HG02973 (cell line): ENCODE data around the gene CCL18.
"Not testable (repeated sequence)": the region's sequence is repeated elsewhere in the genome, so short reads cannot be mapped to it uniquely, and the experiment has no call there.

ENCODE experiments used
- ATAC-seq: cut with Tn5 transposase; IDR thresholded peaks from one replicate; pipeline ENCODE4 v1.9.1; 2021; ENCODE audit warnings: moderate library complexity; ENCODE audit not compliant: unreplicated experiment

Gene CCL18

DNA sequence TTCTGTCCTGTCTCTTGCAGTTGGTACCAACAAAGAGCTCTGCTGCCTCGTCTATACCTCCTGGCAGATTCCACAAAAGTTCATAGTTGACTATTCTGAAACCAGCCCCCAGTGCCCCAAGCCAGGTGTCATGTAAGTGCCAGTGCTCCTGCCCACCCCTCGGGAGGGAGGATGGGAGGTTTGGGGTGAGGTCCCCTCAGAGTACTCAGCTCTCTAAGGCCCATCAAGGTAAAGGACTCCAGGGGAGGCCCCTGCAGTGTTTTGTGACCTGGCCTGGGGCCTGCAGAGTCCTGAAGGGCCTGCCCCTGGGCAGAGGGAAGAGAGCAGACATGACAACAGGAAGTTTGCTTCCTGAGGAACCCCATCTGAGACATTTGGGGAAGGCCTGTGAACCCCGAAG, 6.4 kb downstream of the CCL18 start:
- no peak for ATAC-seq

DNA sequence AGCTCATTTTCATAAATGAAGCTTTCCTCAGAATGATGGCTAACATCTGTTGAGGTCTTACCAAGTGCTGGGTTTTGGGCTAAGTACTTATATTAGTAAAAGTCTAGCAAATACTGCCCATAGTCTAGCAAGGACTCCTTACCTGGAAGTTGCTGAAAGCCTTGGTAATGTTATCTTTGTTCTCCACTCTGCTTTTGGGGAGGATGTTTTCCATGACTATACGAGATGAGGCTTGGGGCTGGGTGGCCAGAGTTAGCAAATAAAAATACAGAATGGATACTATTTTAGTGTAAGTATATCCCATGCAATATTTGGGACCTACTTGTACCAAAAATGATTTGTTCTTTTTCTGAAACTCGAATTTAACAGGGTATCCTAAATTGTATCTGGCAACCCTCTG, 7.7 kb downstream of the CCL18 start:
- no peak for ATAC-seq

DNA sequence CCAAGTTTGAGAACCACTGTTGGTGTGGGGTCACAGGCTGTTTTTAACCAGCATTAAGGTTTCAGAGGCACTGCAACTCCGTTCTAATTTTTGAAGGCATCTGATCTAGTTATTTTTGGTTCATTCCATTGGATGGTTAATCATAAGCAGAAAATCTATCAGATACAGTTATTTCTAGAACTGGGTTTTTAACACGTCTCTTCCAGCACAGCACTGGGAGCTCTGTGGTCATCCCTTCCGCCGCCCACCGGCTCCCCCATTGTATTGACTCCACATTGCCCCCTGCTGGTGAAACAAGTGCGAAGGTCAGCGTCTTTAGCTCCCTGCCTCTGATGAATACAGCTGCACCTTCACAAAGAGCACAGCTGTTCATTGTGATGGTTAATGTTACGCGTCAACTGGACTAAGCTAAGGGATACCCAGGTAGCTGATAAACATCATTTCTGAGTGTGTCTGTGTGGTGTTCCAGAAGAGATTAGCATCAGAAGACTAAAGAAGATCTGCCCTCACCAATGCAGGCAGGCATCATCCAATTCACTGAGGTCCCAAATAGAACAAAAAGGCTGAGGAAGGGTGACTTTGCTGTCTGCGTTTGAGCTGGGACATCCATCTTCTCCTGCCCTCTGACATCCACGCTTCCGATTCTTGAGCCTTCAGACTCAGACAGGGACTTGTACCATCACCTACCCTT, 8.5 kb downstream of the CCL18 start:
- ATAC-seq: no peak

DNA sequence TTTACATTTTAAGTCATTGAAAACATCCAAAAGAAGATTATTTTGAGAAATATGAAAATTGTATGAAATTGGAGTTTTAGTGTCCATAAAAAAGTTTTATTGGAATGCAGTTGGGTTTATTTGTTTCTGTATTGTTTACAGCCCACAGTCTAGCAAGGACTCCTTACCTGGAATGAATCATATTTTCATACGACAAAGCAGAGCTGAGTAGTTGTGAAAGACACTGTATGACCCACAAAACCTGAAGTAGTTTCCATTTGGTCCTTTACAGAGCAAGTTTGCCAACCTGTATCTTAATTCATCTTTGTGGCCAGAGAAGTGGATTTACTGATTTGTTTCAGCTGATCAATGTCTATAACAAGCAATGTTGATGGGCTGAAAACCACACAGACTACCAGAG, 10.3 kb downstream of the CCL18 start:
- ATAC-seq: no peak

DNA sequence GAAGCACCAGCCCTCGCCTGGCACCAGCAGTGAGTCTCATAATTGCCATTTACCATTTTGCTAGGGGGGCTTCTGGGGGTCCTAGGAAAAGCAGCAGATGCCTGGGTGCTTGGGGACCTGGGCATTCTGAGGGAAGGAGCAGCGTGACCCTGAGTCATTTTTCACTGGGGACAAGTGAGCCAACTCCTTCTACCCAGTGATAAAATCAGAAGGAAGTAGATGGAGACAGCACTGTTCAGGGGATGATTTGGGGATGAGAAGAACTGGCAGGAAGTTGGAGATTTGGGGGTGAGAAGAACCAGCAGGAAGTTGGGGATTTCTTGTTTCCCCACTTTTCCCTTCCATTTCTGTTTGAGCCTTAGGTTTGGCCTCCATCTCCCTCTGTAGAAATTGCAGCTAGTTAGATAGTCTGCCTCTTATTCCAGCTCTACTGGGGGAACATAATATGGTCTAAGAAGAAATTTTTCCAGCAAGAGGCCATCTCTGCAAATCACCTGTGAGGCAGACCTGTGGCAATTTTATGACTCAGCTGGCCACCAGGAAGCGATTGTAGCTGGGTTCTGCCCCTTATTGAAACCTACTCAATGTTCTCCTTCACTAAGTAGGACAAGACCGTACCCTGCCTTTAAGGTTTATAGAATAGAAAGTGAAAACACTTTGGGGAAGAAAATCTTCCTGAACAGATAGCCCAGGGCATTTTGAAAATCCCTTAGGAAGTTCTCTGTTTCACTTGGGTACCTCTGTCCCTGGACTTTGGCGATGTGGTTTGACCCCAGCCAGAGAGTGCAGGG, 17.8 kb downstream of the CCL18 start:
- not testable (repeated sequence) for ATAC-seq

DNA sequence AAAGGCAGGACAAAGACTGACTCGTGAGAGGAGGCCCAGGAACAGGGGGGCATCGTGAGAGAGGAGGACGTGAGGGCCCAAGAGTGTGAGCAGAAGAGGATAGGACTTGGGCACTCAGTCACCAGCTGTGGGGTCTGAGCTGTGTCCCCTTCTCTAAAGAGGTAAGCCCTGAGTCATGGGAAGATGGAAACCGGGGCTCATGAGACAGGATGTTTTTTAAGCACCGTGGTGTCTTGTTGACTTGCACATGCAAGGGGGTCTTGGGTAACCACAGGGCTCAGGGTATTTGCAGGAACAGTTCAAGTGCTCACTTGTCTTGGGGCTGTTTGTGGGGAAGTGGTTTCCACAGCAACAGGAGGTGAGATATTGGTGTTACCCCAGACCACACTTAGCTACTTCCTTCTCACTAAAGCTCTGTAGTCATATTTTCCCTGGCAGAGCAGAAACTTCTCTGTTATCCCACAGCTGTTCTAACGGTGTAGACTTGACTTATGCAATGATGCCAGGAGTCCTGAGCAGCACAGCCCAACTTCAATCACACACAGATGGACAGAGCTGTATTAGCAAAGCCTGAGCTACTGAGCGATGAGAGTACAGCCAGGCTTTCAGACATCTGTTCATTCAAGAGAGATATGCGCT, 18.5 kb downstream of the CCL18 start:
- peak; percentile 50 for ATAC-seq

DNA sequence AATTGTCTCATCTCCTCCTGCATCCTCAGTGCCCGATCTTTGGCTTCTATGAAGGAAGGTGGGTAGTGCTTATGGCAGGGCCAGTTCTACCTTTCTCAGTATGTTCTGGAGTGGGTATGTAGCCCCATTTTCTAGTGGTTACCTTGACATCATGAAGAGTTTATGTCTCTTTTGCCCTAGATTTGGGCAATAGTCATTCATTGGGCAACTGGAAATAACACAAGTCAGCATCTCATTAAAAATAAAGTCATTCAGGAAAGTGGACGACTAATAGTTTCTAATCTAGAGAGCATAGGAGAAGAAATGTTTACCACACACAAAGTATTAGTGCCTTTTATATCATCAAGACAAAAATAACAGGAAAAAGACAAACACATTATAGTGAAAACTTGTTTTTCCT, 19.6 kb downstream of the CCL18 start:
- not testable (repeated sequence) for ATAC-seq

DNA sequence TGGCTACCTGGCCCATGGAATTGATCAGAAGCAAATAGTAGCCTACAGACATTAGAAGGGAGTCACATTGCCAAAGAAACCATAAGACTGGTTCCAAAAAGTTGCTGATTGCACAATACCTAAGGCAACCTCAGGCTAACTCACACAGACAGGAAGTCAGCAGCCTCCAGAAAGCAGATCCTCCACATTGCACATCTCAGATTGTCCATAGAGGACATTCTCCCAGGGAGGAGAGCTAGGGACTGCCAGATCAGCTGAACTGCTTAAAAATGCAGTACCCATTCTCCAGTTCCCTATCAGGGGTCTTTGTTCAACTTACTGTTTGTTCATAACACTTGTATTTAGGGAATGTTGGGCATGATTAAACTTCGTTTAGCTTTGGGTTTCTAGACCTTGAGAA, 21.7 kb downstream of the CCL18 start:
- ATAC-seq: no peak

DNA sequence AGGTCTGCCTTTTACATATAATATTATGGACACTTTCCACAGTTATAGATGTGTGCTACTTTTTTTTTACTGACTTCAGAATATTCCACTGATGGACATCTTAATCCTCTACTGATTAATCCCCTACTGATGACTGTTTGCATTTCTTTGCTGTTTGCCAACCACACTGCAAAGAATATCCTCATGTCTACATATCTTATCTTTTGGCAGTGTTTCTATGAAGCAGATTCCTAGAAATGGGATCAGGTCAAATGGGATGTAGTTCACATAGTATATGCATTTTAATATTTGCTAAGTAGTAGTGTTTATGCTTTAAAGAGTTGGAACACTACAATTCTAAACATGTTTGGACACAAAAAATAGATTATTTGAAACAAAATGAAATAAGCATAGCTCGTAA, 22.7 kb downstream of the CCL18 start:
- no peak for ATAC-seq

DNA sequence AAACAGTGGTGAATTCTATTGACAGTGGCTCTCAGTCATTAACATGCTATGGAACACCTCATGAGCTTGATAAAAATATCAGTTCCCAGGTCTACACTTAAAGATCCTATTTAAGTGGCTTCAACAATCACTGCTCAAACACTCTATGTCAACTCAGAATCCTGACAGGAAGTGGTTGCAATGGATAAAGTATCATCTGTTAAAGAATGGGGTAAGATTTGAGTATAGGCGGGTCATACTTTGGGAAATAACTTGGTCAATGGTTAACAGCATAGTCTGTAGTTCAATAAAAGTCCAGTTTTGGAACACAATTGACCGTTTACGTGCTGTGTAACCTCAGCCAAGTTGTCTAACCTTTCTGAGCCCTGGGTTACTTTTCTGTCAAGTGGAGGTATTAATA, 23.4 kb downstream of the CCL18 start:
- not testable (repeated sequence) for ATAC-seq

DNA sequence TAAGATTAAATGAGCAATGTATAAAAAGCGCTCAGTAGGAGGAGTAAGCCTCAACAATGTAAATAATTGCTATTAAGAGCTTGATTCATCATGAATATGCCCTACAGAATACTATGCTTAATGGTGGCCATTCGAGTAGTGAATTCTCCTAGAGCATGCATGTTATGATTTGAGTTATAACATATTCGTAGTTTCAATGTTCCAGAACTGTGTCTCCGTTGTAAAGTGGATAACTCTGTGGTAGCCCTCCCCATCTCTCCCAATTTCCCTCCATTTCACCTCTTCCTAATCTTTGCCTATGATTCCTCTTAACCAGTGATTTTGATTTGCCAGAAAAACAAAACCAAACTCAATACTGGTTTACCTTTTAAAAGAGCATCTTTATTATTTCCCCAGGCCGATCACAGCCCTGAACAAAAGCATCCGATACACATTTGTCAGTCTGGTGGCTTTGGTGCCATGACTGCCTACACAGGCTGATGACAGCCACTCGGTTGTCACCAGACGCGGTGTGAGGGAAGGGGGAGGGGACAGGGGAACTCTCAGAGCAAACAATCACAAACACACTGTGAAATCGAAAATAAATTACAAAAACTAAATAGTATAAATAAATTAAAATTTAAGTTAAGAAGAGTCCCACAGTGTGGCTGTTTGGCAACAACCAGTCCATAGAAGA, 24.0 kb downstream of the CCL18 start:
- ATAC-seq: not testable (repeated sequence)

DNA sequence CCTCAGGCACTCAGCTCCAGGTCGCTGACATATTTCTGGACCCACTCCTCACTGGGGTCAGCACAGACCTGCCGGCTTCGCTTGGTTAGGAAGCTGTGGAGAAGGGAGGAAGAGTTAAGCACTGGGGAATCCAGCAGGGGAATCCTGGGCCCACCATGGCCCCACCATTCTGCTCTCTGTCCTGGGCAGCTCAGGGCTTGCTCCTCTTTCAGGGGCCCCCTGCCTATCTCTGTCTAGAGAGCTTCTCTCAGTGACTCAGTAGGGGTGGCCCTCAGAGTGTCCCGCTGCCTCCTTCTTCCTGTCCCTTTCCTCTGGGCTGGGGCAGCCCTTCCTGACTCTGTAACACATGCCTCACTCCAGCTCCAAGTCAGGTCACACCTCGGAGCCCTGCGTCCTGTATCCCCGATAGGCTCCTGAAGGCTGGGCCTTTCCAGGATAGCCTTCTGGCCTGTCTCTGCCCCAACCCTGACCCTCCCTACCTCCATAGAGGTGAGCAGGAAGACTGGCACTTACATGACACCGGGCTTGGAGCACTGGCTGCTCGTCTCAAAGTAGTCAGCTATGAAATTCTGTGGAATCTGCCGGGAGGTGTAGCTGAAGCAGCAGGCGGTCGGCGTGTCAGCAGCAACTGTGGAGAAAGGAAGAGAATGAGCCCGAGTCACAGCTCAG, 24.7 kb downstream of the CCL18 start:
- no peak for ATAC-seq

DNA sequence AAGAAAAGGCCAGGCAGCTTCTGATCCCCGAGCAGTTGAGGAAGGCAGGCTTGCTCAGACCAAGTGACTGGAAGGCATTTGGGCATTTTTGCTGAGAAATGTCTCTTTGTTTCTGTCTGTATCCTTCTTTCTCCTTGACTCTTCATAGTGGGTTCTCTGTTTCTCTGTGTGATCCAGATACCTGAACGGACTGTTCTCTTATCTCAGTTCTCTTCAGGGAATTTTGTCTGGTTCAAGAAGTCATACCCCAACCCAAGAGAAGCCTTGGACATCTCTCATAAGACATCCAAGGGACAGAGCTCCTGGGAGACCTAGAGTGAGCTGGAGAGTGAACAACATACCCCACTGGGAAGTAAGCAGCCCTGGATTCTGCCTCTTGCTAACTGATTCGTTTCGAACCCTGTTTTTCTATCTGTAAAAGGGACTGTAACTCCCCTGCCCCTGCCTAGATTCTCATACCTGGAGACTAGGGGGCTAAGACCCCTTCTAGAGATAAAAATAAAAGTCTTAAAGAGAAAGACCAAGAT, 25.3 kb downstream of the CCL18 start:
- no peak for ATAC-seq

DNA sequence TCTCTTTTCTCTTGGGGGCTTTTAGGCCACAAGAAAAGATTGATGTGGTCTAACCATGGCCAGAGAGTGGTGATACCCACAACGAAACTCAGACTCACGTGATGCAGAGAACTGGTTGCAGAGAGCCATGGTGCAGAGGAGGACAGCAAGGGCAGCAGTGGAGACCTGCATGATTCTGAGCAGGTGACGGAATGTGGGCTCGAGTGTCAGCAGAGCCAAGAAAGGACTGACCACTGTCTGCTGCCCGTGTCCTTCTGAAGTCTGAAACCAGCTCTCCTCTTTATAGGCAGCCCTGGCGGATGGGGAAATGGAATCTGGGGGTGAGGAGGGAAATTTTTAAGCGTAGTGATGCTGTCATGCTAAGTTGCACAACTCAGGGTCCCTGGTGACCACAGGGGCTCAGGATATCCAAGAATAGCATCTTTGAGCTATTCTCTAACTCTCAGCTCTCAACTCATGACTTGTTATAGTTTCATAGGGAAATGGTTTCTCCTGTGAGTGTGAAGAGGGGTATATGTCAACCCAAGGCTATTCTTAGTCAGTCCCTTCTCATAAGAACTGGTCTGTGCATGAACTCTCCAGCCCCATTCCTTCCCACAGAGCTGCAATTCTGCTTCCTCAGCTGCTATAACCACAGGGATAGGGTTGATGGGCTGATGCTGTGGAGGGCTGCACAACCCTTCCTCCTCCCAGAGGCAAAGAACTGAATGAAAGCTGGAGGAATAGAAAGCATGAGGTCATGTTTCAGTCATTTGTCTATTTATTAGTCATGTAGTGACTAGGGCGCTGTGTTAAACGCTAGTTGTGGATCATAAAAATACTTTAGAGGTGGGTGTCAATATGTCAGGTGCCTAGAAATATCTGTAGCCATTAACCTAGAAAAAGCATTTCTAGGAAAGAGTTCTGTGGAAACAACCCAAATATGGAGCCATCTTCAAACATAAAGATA, 26.1 kb downstream of the CCL18 start, which contains the start of gene CCL3:
Gene CCL3 (minus strand): TSS at position 256 of the 949 bp plus-strand sequence. CDS start 85 bp downstream, at position 171.
- ATAC-seq: peak; percentile 60

DNA sequence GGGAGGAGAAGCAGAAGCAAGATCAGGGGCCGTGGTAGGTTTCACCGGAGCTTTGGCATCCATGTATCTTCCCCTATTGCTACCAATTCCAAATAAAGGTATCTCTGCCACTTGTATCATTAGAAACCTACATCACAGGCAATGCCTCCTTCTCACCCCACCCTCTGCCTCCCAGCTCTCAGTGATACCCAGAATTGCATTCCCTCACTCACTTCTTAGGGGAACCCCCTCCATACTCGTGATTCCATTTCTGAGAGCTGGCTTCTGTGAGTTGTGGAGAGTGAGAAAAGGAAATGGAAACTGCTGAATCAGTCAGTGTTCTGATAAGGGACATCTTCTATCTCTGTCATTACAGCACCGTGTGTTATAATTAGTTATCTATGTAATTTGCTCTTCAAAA, 28.2 kb downstream of the CCL18 start:
- ATAC-seq: no peak

DNA sequence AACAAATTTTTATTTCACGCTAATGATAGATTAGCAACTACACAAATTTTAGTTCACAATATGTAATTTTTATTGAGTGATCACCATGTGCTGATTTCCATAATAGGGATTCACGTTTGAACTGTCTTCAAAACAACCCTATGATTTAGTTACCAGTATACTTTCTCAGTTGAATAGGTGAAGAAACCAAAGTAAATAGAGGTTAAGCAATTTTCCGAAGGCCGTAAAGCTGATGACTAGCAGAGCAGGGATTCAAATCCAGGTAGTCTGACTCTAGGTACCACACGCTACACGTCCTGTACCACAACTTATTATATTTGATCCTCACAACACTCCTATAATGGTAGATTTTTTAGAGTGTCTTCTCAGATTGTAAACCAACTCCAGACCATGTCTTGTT, 28.6 kb downstream of the CCL18 start:
- ATAC-seq: not testable (repeated sequence)

DNA sequence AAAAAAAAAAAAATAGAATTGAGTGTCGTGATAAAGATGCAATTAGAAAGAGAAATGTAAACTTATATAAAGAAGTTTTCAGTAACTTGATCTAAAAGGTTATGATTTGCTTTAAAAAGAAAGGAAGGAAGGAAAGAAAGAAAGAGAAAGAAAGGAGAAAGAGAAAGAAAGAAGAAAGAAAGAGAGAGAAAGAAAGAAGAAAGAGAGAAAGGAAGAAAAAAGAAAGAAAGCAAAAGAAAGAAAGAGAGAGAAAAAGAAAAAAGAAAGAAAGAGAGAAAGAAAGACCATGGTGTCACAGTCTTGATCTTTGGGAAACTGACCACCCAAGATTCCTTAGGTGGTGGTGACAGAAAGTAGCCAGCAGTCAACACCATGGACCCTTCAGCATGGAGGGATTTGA, 30.2 kb downstream of the CCL18 start:
- ATAC-seq: no peak

DNA sequence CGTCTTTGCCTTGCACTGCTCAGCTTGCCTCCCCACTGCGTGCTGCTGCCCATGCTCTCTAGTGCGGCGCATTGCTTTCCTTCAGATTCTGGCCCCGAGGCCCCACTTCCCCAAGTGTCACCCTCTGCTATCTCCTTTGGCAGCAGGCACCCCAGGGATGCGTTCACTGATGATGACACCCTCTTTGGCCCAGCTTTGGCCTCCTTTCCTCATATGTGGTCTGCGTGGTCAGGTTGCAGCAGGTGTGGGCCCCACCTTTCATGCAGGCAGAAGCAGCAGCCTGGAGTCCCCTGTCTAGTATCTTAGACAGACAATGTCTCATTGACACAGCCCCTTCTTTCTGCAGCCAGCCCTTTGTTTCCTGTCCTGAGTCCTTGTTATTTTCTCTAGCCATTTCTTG, 30.7 kb downstream of the CCL18 start:
- ATAC-seq: no peak

DNA sequence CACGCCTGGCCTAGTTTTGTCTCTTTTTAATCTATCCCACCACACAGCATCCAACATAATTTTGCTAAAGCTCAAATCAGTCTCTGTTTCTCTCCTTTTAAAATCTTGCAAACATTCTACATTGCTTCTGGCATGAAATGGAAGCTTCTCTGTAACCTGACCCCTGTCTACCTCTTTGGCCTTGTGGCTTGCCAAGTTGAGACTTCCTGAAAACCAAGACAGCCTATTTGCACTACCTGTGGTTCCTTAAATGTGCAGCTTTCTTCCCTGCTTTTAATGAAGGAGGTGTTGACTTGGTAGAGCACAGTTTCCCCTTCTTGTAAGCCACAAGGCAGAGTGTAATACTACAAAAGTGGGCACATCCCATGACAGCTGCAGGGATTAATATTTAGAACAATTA, 31.9 kb downstream of the CCL18 start:
- ATAC-seq: no peak
